CD4-positive, alpha-beta T cell treated with Interleukin-4 for 1 hour (primary cell): ENCODE measurements around the gene OTOS.

ENCODE experiments used
- DNase-seq, 2 donors: peaks; one replicate each; pipeline ENCODE4 v3.0.0-alpha.2; 2020 to 2022

OTOS gene

GRCh38 chr2:240111253-240111652 lies 29.2 kb downstream of the OTOS start:
- no peak for DNase-seq

DNA sequence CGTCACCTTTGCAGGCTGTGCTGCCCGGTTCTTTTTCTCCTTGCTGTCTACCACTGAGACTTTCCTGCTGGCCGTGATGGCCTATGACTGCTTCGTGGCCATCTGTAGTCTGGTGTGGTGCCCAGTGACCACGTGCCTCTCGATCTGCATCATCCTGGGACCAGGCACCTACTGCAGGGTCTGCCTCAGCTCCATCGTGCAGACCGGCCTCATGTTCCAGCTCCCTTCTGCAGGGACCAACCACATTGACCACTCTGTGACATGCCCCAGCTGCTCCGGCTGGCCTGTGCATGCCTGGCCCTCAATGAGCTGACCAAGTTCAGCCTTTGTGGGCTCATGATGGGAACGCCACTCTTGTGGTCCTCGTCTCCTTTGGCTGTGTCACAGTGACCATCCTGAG lies 31.1 kb downstream of the OTOS start:
- no peak for DNase-seq

DNA sequence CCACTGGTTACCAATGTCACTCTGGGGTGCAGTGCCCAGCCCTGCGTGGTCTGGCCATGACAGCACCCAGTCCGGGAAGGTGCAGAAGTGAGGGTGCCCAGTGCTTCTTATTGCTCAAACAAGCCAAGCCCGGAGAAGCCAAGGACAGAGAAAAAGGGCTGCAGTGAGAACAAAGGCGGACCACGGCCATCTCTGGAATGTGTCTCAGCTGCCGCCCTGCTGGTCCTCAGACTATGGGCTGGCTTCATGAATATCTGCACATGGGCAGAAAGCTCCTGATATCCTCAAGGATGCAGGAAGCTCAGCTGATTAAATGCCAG lies 33.0 kb downstream of the OTOS start:
- DNase-seq: no peak

- DNase-seq: no peak
Measured at GRCh38 chr2:240106765-240107476, 33.5 kb downstream of the OTOS start.

DNA sequence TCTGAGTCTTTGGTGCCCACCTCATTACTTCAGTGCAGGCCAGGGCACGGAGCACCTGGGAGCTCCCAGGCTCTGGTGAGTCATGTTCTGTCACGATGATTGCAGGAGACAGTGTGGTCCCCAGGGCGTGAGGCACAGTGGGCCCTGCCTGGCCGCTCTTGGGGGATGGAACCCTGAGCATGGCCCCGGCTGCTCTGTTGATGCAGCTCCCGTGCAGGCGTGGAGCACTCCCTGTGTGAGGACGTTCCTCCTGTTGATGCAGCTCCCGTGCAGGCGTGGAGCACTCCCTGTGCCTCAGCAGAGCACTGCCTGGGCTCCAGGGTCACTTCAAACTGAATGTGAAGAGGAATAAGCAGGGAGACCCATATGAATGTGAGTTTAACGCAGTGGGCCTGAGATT lies 34.5 kb downstream of the OTOS start:
- DNase-seq: no peak

DNA sequence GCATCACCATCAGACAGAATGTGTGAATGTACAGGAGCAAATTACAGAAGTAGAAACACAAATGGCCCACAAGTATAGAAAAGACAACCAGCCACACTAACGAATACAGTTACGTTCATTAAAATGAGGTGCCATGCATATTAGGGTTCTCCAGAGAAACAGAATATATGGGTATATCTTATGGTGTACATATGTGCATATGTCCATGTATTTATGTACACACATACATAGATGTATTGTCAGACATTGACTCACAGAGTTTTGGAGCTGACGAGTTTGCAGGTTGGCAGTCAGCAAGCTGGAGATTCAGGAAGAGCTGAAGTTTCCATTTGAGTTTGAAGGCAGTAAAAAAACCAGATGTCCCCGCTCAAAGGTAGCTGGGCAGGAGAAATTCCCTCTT lies 37.3 kb downstream of the OTOS start:
- DNase-seq: no peak

DNA sequence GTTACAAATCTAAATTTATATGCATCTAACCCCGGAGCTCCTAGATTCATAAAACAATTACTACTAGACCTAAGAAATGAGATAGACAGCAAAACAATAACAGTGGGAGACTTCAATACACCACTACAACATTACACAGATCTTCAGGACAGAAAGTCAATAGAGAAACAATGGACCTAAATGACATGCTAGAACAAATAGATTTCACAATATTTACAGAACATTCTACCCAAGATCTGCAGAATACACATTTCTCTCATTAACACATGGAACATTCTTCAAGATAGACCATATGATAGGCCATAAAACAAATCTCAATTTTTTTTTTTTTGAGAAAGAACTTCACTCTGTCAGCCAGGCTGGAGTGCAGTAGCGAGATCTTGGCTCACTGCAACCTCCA lies 42.1 kb downstream of the OTOS start:
- no peak for DNase-seq

- DNase-seq: no peak
Measured at GRCh38 chr2:240095556-240096523, 44.6 kb downstream of the OTOS start.

- no peak for DNase-seq
Measured at GRCh38 chr2:240089306-240089705, 51.2 kb downstream of the OTOS start.
